ENCODE measurements around the gene NABP2.
"Not testable (repeated sequence)": the region's sequence is repeated elsewhere in the genome, so short reads cannot be mapped to it uniquely, and the experiment has no call there.

The NABP2 gene

DNA sequence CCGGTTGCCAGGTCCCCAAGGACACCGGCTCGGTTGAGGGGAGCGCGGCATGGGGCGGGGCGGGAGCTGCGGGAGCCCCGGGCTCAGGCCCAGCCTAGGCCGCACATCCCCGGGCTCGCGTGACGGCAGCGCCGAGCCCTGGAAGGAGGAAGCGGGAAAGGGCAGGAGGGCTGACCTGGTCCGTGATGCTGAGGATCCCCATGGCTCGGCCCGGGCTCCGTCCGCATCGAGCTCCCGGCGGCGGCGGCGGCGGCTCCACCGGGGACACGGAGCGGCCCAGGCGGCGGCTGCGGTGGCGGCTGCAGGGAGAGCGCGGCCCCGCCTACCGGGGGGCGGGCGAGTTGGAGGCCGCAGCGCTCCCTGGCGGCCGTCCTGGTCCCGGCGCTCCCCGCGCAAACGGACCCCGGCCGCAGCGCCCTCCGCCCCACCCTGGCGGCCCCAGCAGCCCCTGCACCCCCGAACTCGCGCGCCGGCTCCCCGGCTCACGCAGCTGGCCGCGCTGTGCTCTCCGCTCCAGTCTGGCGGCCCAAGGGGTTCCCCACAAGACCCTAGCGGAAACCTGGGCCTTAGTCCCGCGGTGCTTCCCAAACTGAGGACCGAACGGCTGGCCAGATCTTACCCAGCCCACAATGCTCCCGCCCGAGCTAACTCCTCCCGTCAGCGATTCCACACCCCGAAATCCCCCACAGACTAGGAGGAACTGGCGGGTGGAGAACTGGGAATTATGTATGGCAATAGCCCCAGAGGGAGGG lies 34.1 kb downstream of the NABP2 start, which contains the start of gene ANKRD52:
TSS of gene ANKRD52 (minus strand) at position 317 of the 752 bp plus-strand sequence. CDS start at position 202, 115 bp downstream.
- H3K9me3 ChIP-seq (ENCODE audit: control insufficient read depth, low read length), result no peaks in the 10 kb centered on the region
- H3K27ac ChIP-seq (ENCODE audit: insufficient read depth, low read depth, low read length, poor library complexity, severe bottlenecking), result peak within 1 kb of the TSS; percentile 8
- peaks cover 18% of the 10 kb centered on the region for H3K4me1 ChIP-seq (ENCODE audit: control insufficient read depth, insufficient read depth, low read length)
- no peaks in the 10 kb centered on the region for H3K27me3 ChIP-seq (ENCODE audit: control insufficient read depth, insufficient read depth, low read length, poor library complexity, severe bottlenecking)
- H3K4me3 ChIP-seq (ENCODE audit: insufficient read depth, low read depth, low read length), result peak within 1 kb of the TSS; percentile 96
- H3K36me3 ChIP-seq (ENCODE audit: control insufficient read depth, insufficient read depth, low read length), result peaks cover 27% of the 10 kb centered on the region
- 0% methylated on average over 75 to 78 of the region's 78 CpGs for WGBS, 2 experiments

DNA sequence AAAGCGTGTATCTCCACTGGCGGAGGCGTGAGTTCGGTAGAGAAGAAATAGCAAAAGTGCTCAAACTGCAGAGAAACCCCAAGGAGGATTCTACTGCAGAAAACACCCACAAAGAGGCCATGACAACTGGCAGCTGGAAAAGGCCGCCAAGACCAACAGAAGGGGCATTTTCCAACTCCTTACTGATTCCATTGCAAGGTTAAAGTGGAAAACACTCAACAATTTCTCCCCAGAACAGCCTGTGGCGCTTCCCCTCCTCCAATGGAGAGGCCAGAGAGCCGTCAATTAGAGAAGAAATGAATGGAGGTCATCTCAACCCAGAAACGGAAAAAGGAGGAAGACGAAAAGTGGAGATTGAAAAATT lies 34.7 kb downstream of the NABP2 start:
- Histone ChIP-seq H3K27ac (ENCODE audit: insufficient read depth, low read depth, low read length, poor library complexity, severe bottlenecking) (no peak overlapping the region), H3K9me3 (ENCODE audit: control insufficient read depth, low read length) (no peaks in the 10 kb centered on the region), H3K4me1 (ENCODE audit: control insufficient read depth, insufficient read depth, low read length) (peaks cover 18% of the 10 kb centered on the region), H3K36me3 (ENCODE audit: control insufficient read depth, insufficient read depth, low read length) (peaks cover 22% of the 10 kb centered on the region), H3K27me3 (ENCODE audit: control insufficient read depth, insufficient read depth, low read length, poor library complexity, severe bottlenecking) (no peaks in the 10 kb centered on the region), H3K4me3 (ENCODE audit: insufficient read depth, low read depth, low read length) (peak overlapping the region; percentile 96)
- 41 to 49% methylated on average over 9 of the region's 9 CpGs for WGBS, 2 experiments

DNA sequence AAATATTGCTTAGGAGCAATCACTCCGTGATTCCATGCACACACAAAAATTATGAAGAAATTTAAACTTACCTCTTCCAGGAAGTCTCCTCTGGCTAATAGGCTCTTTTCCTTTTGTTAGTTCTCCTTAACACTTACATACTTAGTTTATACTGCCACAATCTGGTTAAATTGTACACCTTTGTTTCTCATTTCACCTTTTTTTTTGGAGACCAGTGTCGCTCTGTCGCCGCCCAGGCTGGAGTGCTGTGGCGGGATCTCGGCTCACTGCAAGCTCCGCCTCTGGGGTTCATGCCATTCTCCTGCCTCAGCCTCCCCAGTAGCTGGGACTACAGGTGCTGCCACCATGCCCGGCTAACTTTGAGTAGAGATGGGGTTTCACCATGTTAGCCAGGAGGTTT lies 36.2 kb downstream of the NABP2 start:
- no peaks in the 10 kb centered on the region for H3K27me3 ChIP-seq (ENCODE audit: control insufficient read depth, insufficient read depth, low read length, poor library complexity, severe bottlenecking)
- 88% methylated on average over 8 of the region's 8 CpGs for WGBS, 2 experiments
- peaks cover 18% of the 10 kb centered on the region for H3K4me1 ChIP-seq (ENCODE audit: control insufficient read depth, insufficient read depth, low read length)
- H3K4me3 ChIP-seq (ENCODE audit: insufficient read depth, low read depth, low read length), result no peak overlapping the region
- H3K36me3 ChIP-seq (ENCODE audit: control insufficient read depth, insufficient read depth, low read length), result peaks cover 8% of the 10 kb centered on the region
- H3K9me3 ChIP-seq (ENCODE audit: control insufficient read depth, low read length), result no peaks in the 10 kb centered on the region
- H3K27ac ChIP-seq (ENCODE audit: insufficient read depth, low read depth, low read length, poor library complexity, severe bottlenecking), result no peak overlapping the region

DNA sequence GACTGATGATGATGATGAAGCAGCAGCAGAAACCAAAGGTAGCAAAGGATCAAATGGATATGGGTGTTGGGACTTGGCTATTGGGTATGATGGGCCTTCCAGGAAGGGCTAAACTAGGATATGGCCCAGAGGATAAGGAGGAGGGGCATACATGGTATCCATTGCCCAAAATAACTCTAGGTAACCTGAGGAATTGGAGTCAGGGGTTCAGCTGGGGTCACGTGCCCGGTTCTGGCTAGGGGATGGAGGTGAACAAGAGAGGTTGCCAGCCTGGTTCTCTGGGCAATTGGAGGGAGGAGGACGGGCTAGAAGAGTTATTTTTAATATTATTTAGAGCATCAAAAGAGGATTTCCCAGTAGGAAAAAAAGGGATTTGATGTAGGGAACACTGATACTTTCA lies 36.8 kb downstream of the NABP2 start:
- Histone ChIP-seq H3K4me1 (ENCODE audit: control insufficient read depth, insufficient read depth, low read length) (peaks cover 18% of the 10 kb centered on the region), H3K9me3 (ENCODE audit: control insufficient read depth, low read length) (no peaks in the 10 kb centered on the region), H3K36me3 (ENCODE audit: control insufficient read depth, insufficient read depth, low read length) (peaks cover 2% of the 10 kb centered on the region), H3K27ac (ENCODE audit: insufficient read depth, low read depth, low read length, poor library complexity, severe bottlenecking) (no peak overlapping the region), H3K27me3 (ENCODE audit: control insufficient read depth, insufficient read depth, low read length, poor library complexity, severe bottlenecking) (no peaks in the 10 kb centered on the region), H3K4me3 (ENCODE audit: insufficient read depth, low read depth, low read length) (no peak overlapping the region)
- WGBS, 2 experiments, result 87 to 91% methylated on average over 3 of the region's 3 CpGs

DNA sequence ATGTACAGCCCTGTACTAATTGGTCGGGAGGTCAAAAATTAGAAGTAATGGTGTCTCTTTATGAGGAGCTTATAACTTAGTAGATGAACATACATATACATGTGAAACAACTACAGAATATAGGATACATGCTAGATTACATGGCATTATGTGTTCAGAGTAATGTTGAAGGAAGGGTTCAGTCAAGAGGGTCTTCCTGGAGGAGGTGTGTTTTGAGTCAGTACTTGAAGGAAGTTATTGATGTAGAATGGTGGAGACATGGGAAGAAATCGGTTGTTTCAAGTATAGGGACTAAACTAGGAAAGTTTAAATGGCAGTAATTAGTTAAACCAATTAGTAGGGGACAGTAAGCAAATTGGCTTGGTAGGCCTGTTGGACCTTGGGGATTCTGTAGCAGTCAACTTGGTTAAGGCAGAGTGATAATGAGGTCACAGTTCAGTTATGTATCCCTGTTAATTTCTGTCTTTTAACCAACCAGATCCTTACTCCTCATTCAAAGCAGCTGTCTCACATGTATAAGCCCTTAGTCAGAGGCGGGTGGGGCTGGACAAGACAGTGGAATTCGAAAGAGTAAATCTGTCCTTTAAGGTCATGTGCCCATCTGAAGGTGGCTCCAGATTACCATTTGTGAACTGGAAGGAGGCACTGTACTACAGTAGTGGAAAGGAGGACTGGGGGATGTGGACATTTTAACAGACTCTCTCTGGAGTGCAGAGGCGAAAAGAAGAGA lies 37.5 kb downstream of the NABP2 start:
- Histone ChIP-seq H3K4me1 (ENCODE audit: control insufficient read depth, insufficient read depth, low read length) (peaks cover 17% of the 10 kb centered on the region), H3K9me3 (ENCODE audit: control insufficient read depth, low read length) (no peaks in the 10 kb centered on the region), H3K27ac (ENCODE audit: insufficient read depth, low read depth, low read length, poor library complexity, severe bottlenecking) (no peak overlapping the region), H3K27me3 (ENCODE audit: control insufficient read depth, insufficient read depth, low read length, poor library complexity, severe bottlenecking) (no peaks in the 10 kb centered on the region), H3K36me3 (ENCODE audit: control insufficient read depth, insufficient read depth, low read length) (no peaks in the 10 kb centered on the region), H3K4me3 (ENCODE audit: insufficient read depth, low read depth, low read length) (no peak overlapping the region)
- WGBS, 2 experiments, result 93 to 96% methylated on average over 5 of the region's 5 CpGs

DNA sequence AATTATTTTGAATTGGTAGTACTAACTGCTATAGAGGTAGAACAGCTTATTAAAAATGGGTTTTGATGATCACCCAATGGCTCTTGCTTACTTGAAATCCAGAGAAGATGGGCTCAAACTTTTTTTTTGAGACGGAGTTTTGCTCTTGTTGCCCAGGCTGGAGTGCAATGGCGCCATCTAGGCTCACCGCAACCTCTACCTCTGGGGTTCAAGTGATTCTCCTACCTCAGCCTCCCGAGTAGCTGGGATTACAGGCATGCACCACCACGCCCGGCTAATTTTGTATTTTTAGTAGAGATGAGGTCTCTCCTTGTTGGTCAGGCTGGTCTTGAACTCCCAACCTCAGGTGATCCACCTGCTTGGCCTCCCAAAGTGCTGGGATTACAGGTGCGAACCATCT lies 38.8 kb downstream of the NABP2 start:
- not testable (repeated sequence) for H3K27me3 ChIP-seq (ENCODE audit: control insufficient read depth, insufficient read depth, low read length, poor library complexity, severe bottlenecking)

DNA sequence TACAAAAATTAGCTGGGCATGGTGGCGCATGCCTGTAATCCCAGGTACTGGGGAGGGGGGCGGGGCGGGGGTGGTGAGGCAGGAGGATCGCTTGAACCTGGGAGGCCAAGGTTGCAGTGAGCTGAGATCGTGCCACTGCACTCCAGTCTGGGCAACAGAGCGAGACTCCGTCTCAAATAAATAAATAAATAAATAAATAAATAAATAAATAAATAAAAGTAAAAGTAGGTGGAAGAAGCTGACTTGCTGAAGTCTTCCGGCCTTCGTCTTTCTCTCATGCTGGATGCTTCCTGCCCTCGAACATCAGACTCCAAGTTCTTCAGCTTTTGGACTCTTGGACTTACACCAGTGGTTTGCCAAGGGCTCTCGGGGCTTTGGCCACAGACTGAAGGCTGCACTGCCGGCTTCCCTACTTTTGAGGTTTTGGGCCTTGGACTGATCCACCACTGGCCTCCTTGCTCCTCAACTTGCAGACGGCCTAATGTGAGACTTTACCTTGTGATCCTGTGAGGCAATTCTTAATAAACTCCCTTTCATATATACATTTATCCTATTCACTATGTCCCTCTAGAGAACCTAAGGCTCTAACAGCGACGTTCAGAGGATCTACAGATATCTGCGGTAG lies 42.0 kb downstream of the NABP2 start:
- H3K36me3 ChIP-seq (ENCODE audit: control insufficient read depth, insufficient read depth, low read length), result peaks cover 11% of the 10 kb centered on the region
- WGBS, 2 experiments, result 65 to 70% methylated on average over 13 to 14 of the region's 16 CpGs
- H3K4me1 ChIP-seq (ENCODE audit: control insufficient read depth, insufficient read depth, low read length); H3K9me3 ChIP-seq (ENCODE audit: control insufficient read depth, low read length); H3K27me3 ChIP-seq (ENCODE audit: control insufficient read depth, insufficient read depth, low read length, poor library complexity, severe bottlenecking): not testable (repeated sequence)
- peak overlapping the region; percentile 93 for H3K27ac ChIP-seq (ENCODE audit: insufficient read depth, low read depth, low read length, poor library complexity, severe bottlenecking)
- H3K4me3 ChIP-seq (ENCODE audit: insufficient read depth, low read depth, low read length), result peak overlapping the region; percentile 72

More for the DNA sequence above, 38.8 kb downstream of the NABP2 start:
- not testable (repeated sequence) for H3K36me3 ChIP-seq (ENCODE audit: control insufficient read depth, insufficient read depth, low read length); H3K9me3 ChIP-seq (ENCODE audit: control insufficient read depth, low read length); H3K4me3 ChIP-seq (ENCODE audit: insufficient read depth, low read depth, low read length); H3K27ac ChIP-seq (ENCODE audit: insufficient read depth, low read depth, low read length, poor library complexity, severe bottlenecking)
- peaks cover 15% of the 10 kb centered on the region for H3K4me1 ChIP-seq (ENCODE audit: control insufficient read depth, insufficient read depth, low read length)
- WGBS, 2 experiments, result 89 to 92% methylated on average over 7 of the region's 7 CpGs

DNA sequence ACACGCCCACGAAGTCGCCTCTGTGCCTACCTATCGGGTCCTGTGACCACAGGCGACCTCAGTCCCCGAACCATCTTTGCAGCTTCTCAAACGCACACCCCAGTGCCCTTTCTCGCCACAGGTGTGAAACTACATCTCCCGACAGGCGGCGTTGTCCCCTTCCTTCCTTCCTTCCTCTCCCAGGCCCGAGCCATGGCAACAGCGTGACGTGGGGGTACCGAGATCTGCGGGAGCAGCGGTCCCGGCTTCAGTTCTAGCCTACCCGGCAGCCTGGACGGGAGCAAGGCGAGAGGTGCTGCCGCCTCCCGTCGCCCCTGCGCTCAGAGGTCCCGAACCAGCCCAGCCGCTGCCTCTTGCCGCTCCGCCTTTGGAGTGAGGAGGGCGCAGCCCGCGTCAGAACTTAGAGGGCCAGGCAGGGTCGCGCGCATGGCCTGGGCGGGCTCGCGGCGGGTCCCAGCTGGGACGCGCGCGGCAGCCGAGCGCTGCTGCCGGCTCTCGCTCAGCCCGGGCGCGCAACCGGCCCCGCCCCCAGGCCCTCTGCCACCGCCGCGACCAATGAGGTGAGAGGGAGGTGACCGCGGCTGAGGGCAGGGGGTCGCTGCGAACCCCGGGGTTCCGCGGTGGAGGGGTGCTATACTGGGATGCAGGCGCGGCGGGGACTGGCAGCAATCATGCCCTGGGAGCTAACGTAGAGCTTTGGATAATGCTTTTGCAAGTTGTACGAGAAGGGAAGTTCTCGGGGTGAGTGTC lies 42.7 kb downstream of the NABP2 start, which contains the start of gene COQ10A:
TSS of gene COQ10A (plus strand) at position 250 of the 750 bp plus-strand sequence. CDS start at position 427, 177 bp downstream.
- peak within 1 kb of the TSS; percentile 72 for H3K4me3 ChIP-seq (ENCODE audit: insufficient read depth, low read depth, low read length)
- peaks cover 9% of the 10 kb centered on the region for H3K4me1 ChIP-seq (ENCODE audit: control insufficient read depth, insufficient read depth, low read length)
- no peaks in the 10 kb centered on the region for H3K9me3 ChIP-seq (ENCODE audit: control insufficient read depth, low read length)
- H3K36me3 ChIP-seq (ENCODE audit: control insufficient read depth, insufficient read depth, low read length), result peaks cover 11% of the 10 kb centered on the region
- 0 to 1% methylated on average over 68 of the region's 68 CpGs for WGBS, 2 experiments
- no peaks in the 10 kb centered on the region for H3K27me3 ChIP-seq (ENCODE audit: control insufficient read depth, insufficient read depth, low read length, poor library complexity, severe bottlenecking)
- peak within 1 kb of the TSS; percentile 93 for H3K27ac ChIP-seq (ENCODE audit: insufficient read depth, low read depth, low read length, poor library complexity, severe bottlenecking)

DNA sequence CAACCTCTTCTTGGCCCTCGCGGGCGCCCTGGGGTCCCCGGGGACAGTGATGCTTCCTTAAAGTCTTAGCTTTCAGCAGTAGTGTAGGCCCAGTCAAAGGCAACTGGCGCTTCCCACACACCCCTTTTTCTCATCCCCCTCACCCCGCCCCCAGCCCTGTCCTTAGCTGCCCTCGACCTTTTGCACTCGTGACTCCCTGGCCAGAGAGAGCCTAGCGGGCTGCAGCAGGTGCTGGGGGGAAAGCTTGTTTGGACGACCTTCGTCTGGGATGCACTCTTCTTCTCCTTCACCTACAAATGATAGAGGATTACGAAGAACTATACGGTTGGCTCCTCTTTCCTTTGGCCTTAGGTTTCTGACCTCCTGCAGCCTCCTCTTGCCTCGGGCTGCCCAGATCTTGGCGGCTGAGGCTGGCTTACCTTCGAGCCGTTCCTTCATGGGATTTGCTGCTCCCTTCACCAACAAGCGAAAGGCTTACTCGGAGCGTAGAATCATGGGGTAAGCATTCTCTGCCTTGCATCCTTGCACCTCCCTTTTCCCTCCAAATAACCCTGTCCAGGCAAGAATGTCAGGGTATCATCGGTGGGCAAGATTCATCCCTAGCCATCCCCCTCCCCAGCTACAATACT lies 43.4 kb downstream of the NABP2 start:
- H3K4me1 ChIP-seq (ENCODE audit: control insufficient read depth, insufficient read depth, low read length), result peaks cover 9% of the 10 kb centered on the region
- WGBS, 2 experiments, result 23 to 25% methylated on average over 21 of the region's 21 CpGs
- peaks cover 11% of the 10 kb centered on the region for H3K36me3 ChIP-seq (ENCODE audit: control insufficient read depth, insufficient read depth, low read length)
- H3K27me3 ChIP-seq (ENCODE audit: control insufficient read depth, insufficient read depth, low read length, poor library complexity, severe bottlenecking), result no peaks in the 10 kb centered on the region
- H3K9me3 ChIP-seq (ENCODE audit: control insufficient read depth, low read length), result no peaks in the 10 kb centered on the region
- H3K4me3 ChIP-seq (ENCODE audit: insufficient read depth, low read depth, low read length), result peak overlapping the region; percentile 72
- H3K27ac ChIP-seq (ENCODE audit: insufficient read depth, low read depth, low read length, poor library complexity, severe bottlenecking), result peak overlapping the region; percentile 93
